Measurements from ENCODE around the gene PLXNC1.

PLXNC1 gene

DNA sequence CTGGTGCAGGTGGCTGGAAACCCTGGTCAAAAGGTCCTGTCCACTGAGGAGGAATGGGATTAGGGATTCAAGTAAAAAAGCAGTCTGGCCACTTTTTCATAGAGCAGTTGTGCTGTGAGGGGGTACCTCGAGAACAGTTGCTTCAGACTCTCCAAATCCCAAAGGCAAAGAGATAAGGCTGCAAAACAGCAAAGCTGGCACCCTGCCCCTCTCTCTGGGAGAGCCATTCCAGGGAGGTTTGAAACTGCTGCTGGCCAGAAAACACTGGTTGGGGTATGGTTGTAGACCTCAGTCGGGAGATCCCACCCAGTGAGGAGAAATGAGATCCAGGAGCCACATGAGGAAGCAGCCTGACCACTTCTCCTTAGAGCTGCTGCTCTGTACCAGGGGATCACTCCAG, 174.0 kb downstream of the PLXNC1 start:
- no peak overlapping the region for H3K9ac ChIP-seq (ENCODE audit: low read length)
- no peak overlapping the region for H3K23ac ChIP-seq (ENCODE audit: low read length)
- no peak overlapping the region for H3K27ac ChIP-seq (ENCODE audit: low read depth, low read length)
- no peak overlapping the region for H4K12ac ChIP-seq (ENCODE audit: low read depth, low read length)
- H3K4me2 ChIP-seq (ENCODE audit: low read length): no peak overlapping the region
- no peak overlapping the region for H2BK12ac ChIP-seq (ENCODE audit: low read length)
- H4K91ac ChIP-seq (ENCODE audit: low read depth, low read length): no peak overlapping the region
- peaks cover 0 to 3% of the 10 kb centered on the region in 2 experiments for H3K4me1 ChIP-seq (ENCODE audit: control insufficient read depth in 1 of 2, insufficient read depth in 2 of 2, low read length in 2 of 2)
- no peak overlapping the region for H4K8ac ChIP-seq (ENCODE audit: low read depth, low read length)
- H3K4me3 ChIP-seq (ENCODE audit: low read depth, low read length): no peak overlapping the region
- no peak for DNase-seq
- no peaks in the 10 kb centered on the region for H3K27me3 ChIP-seq (ENCODE audit: insufficient read depth, low read length)
- H3K9me3 ChIP-seq (ENCODE audit: insufficient read depth, low read depth, low read length): peaks cover 5% of the 10 kb centered on the region
- H2BK5ac ChIP-seq (ENCODE audit: low read depth, low read length, poor library complexity): no peak overlapping the region
- no CpG with 5 or more reads among the region's 2 CpGs for WGBS (ENCODE audit: extremely low coverage, insufficient coverage, insufficient read length)
- no peak overlapping the region for H3K18ac ChIP-seq (ENCODE audit: low read length)
- no peak overlapping the region for H2AK5ac ChIP-seq (ENCODE audit: low read length)
- H3K14ac ChIP-seq (ENCODE audit: low read length): no peak overlapping the region
- H3K36me3 ChIP-seq (ENCODE audit: control insufficient read depth in 1 of 2, insufficient read depth in 2 of 2, low read length in 2 of 2): peaks cover 8 to 13% of the 10 kb centered on the region in 2 experiments
- no peak overlapping the region for H3K4ac ChIP-seq (ENCODE audit: low read depth, low read length)
- H2AFZ ChIP-seq (ENCODE audit: insufficient read depth, low read length, poor library complexity): no peak overlapping the region
- H3K79me1 ChIP-seq (ENCODE audit: low read length): no peaks in the 10 kb centered on the region
- no peak overlapping the region for H2BK120ac ChIP-seq (ENCODE audit: insufficient read depth, low read length, poor library complexity)
- H3K79me2 ChIP-seq (ENCODE audit: control insufficient read depth, insufficient read depth, low read length, poor library complexity): no peaks in the 10 kb centered on the region

DNA sequence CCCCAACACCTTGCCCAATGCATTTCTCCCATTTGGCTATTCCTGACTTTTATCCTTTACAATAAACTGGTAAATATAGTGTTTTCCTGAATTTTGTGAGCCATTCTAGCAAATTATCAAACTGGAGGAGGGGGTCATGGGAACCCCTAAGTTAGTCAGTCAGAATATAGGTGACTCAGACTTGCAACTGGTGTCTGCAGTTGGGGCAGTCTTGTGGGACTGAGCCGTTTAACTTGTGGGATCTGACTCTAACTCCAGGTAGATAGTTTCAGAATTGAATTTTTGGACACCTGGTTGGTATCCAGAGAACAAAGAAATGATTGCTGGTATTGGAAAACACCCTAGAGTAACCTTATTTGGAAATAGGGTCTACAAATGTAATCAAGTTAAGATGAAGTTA, 177.9 kb downstream of the PLXNC1 start:
- Histone ChIP-seq H3K9ac (ENCODE audit: low read length) (no peak overlapping the region), H3K18ac (ENCODE audit: low read length) (no peak overlapping the region), H2BK5ac (ENCODE audit: low read depth, low read length, poor library complexity) (no peak overlapping the region), H3K36me3 (ENCODE audit: control insufficient read depth in 1 of 2, insufficient read depth in 2 of 2, low read length in 2 of 2) (peaks cover 8 to 12% of the 10 kb centered on the region in 2 experiments), H3K14ac (ENCODE audit: low read length) (no peak overlapping the region), H2AK5ac (ENCODE audit: low read length) (no peak overlapping the region), H3K27ac (ENCODE audit: low read depth, low read length) (no peak overlapping the region), H3K4me2 (ENCODE audit: low read length) (no peak overlapping the region), H3K27me3 (ENCODE audit: insufficient read depth, low read length) (no peaks in the 10 kb centered on the region), H4K91ac (ENCODE audit: low read depth, low read length) (no peak overlapping the region), H3K79me2 (ENCODE audit: control insufficient read depth, insufficient read depth, low read length, poor library complexity) (no peaks in the 10 kb centered on the region), H3K4me3 (ENCODE audit: low read depth, low read length) (no peak overlapping the region), H2AFZ (ENCODE audit: insufficient read depth, low read length, poor library complexity) (no peak overlapping the region), H3K79me1 (ENCODE audit: low read length) (no peaks in the 10 kb centered on the region), H3K4ac (ENCODE audit: low read depth, low read length) (no peak overlapping the region), H3K23ac (ENCODE audit: low read length) (no peak overlapping the region), H4K8ac (ENCODE audit: low read depth, low read length) (no peak overlapping the region), H4K12ac (ENCODE audit: low read depth, low read length) (no peak overlapping the region), H3K4me1 (ENCODE audit: control insufficient read depth in 1 of 2, insufficient read depth in 2 of 2, low read length in 2 of 2) (peaks cover 0 to 3% of the 10 kb centered on the region in 2 experiments), H3K9me3 (ENCODE audit: insufficient read depth, low read depth, low read length) (peaks cover 5% of the 10 kb centered on the region), H2BK120ac (ENCODE audit: insufficient read depth, low read length, poor library complexity) (no peak overlapping the region), H2BK12ac (ENCODE audit: low read length) (no peak overlapping the region)
- no CpG with 5 or more reads among the region's 1 CpG for WGBS (ENCODE audit: extremely low coverage, insufficient coverage, insufficient read length)
- no peak for DNase-seq

DNA sequence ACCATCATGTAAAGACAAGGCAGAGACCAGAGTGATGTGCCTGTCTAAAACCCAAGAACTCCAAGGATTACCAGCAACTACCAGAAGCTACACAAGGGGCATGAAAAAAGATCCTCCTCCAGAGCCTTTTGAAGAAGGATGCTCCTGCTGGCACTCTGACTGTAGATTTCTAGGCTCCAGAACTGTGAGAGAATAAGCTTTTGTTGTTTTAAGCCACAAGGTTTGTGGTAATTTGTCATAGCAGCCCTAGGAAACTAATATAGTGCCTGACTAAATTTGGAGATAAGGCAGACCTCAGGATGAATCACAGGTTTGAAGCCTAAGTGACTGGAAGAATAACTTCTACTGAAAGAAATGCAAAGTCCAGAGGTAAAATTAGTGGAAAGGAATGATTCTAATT, 178.3 kb downstream of the PLXNC1 start:
- H3K18ac ChIP-seq (ENCODE audit: low read length): no peak overlapping the region
- no peak overlapping the region for H2BK5ac ChIP-seq (ENCODE audit: low read depth, low read length, poor library complexity)
- H3K9me3 ChIP-seq (ENCODE audit: insufficient read depth, low read depth, low read length): no peaks in the 10 kb centered on the region
- H3K79me2 ChIP-seq (ENCODE audit: control insufficient read depth, insufficient read depth, low read length, poor library complexity): no peaks in the 10 kb centered on the region
- no peak overlapping the region for H3K27ac ChIP-seq (ENCODE audit: low read depth, low read length)
- no peak overlapping the region for H4K12ac ChIP-seq (ENCODE audit: low read depth, low read length)
- no peak overlapping the region for H2AFZ ChIP-seq (ENCODE audit: insufficient read depth, low read length, poor library complexity)
- H2BK120ac ChIP-seq (ENCODE audit: insufficient read depth, low read length, poor library complexity): no peak overlapping the region
- no peaks in the 10 kb centered on the region for H3K79me1 ChIP-seq (ENCODE audit: low read length)
- H3K27me3 ChIP-seq (ENCODE audit: insufficient read depth, low read length): no peaks in the 10 kb centered on the region
- no peak overlapping the region for H2AK5ac ChIP-seq (ENCODE audit: low read length)
- no peak overlapping the region for H3K4me3 ChIP-seq (ENCODE audit: low read depth, low read length)
- H2BK12ac ChIP-seq (ENCODE audit: low read length): no peak overlapping the region
- no peak overlapping the region for H3K4me2 ChIP-seq (ENCODE audit: low read length)
- no peak overlapping the region for H3K14ac ChIP-seq (ENCODE audit: low read length)
- H3K4ac ChIP-seq (ENCODE audit: low read depth, low read length): no peak overlapping the region
- DNase-seq: no peak
- peaks cover 0 to 3% of the 10 kb centered on the region in 2 experiments for H3K4me1 ChIP-seq (ENCODE audit: control insufficient read depth in 1 of 2, insufficient read depth in 2 of 2, low read length in 2 of 2)
- peaks cover 3 to 8% of the 10 kb centered on the region in 2 experiments for H3K36me3 ChIP-seq (ENCODE audit: control insufficient read depth in 1 of 2, insufficient read depth in 2 of 2, low read length in 2 of 2)
- no peak overlapping the region for H4K91ac ChIP-seq (ENCODE audit: low read depth, low read length)
- no peak overlapping the region for H3K9ac ChIP-seq (ENCODE audit: low read length)
- no peak overlapping the region for H4K8ac ChIP-seq (ENCODE audit: low read depth, low read length)
- no peak overlapping the region for H3K23ac ChIP-seq (ENCODE audit: low read length)

DNA sequence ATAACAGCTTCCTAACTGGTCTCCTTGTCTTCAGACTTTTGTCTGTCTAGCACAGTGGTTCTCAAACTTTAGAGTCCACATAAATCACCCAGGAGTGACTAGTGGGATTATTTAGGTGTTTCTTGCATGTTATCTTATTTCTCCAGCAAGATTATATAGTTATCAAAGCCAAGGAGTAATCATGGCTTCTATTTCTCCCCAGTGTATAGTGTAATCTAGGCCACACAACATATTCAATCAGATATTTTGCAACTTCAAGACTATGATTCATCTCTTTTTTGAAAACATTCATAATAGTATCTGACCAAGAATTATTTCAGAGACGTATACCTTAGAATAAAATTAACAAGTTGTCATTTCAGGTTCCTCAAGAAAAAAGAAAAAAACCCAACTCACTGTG, 179.4 kb downstream of the PLXNC1 start:
- Histone ChIP-seq H2BK12ac (ENCODE audit: low read length) (no peak overlapping the region), H4K12ac (ENCODE audit: low read depth, low read length) (no peak overlapping the region), H2AFZ (ENCODE audit: insufficient read depth, low read length, poor library complexity) (no peak overlapping the region), H3K9me3 (ENCODE audit: insufficient read depth, low read depth, low read length) (no peaks in the 10 kb centered on the region), H2AK5ac (ENCODE audit: low read length) (no peak overlapping the region), H3K9ac (ENCODE audit: low read length) (no peak overlapping the region), H3K79me1 (ENCODE audit: low read length) (no peaks in the 10 kb centered on the region), H4K8ac (ENCODE audit: low read depth, low read length) (no peak overlapping the region), H3K4me3 (ENCODE audit: low read depth, low read length) (no peak overlapping the region), H3K36me3 (ENCODE audit: control insufficient read depth in 1 of 2, insufficient read depth in 2 of 2, low read length in 2 of 2) (peaks cover 3 to 4% of the 10 kb centered on the region in 2 experiments), H3K4me2 (ENCODE audit: low read length) (no peak overlapping the region), H3K23ac (ENCODE audit: low read length) (no peak overlapping the region), H2BK120ac (ENCODE audit: insufficient read depth, low read length, poor library complexity) (no peak overlapping the region), H2BK5ac (ENCODE audit: low read depth, low read length, poor library complexity) (no peak overlapping the region), H4K91ac (ENCODE audit: low read depth, low read length) (no peak overlapping the region), H3K27me3 (ENCODE audit: insufficient read depth, low read length) (no peaks in the 10 kb centered on the region), H3K14ac (ENCODE audit: low read length) (no peak overlapping the region), H3K18ac (ENCODE audit: low read length) (no peak overlapping the region), H3K79me2 (ENCODE audit: control insufficient read depth, insufficient read depth, low read length, poor library complexity) (no peaks in the 10 kb centered on the region), H3K4me1 (ENCODE audit: control insufficient read depth in 1 of 2, insufficient read depth in 2 of 2, low read length in 2 of 2) (peaks cover 0 to 3% of the 10 kb centered on the region in 2 experiments), H3K27ac (ENCODE audit: low read depth, low read length) (no peak overlapping the region), H3K4ac (ENCODE audit: low read depth, low read length) (no peak overlapping the region)
- no CpG with 5 or more reads among the region's 1 CpG for WGBS (ENCODE audit: extremely low coverage, insufficient coverage, insufficient read length)
- DNase-seq: no peak
